HG02623 (cell line): Measurements from ENCODE around the gene ZNF577.

Source experiments
- ATAC-seq: cut with Tn5 transposase; IDR thresholded peaks from one replicate; pipeline ENCODE4 v1.9.1; 2021; ENCODE audit warnings: moderate library complexity; ENCODE audit not compliant: unreplicated experiment

The ZNF577 gene

DNA sequence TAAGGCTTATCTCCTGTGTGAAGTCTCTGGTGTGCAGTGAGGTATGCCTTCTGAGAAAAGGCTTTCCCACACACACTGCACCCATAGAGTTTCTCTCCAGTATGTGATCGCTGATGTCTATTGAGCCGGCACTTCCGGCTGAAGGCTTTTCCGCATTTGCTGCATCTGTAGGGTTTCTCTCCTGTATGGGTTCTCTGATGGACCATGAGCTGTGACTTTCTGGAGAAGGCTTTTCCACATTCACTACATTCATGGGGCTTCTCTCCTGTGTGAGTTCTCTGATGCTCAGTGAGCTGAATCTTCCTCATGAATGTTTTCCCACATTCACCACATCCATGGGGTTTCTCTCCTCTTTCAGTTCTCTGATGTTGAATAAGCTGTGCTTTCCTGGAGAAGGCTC is 14.7 kb downstream of the ZNF577 start:
- no peak for ATAC-seq

DNA sequence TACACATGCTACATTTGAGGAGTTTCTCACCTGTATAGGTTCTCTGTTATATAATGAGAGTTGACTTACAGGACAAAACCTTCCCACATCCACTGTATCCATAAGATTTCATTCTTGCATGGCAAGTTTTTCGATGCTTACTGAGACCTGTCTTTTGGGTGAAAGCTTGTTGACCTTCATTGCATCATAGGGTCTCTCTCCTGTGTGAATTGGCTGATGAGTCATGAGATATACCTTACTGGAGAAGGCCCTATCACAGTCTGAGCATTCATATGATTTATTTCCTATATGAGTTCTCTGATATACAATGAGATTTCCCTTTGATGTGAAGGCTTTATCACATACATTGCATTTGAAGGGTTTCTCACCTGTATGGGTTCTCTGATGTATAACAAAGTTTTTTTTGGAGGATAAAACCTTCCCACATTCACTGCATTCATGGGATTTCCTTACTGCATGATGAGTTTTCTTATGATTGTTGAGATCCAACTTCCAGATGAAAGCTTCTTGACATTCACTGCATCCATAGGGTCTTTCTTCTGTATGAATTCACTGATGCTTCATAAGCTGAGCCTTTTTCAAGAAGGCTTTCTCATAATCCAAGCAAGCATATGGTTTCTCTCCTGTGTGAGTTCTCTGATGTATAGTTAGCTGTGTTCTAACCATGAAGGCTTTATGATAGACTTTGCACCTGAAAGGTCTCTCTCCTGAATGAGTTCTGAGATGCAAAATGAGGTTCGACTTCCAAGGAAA is 25.7 kb downstream of the ZNF577 start:
- no peak for ATAC-seq

DNA sequence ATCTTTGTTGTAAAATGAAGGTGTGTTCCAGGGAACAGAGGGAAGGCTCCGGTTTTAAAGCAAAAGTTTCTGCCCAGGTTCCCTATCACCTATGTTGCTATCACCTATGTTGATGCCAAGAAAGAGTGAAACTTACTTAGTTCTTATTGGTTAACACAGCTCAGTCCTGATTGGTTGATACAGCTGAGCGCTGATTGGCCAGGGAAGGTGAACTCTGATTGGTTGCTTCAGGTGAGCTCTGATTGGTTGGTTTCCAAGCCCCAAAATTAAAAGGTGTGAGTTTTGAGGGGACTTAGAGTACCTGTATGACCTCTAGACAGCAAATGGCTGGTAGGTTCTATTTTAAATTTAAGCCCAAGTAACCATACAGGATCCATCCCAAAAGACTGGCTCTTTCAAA is 50.6 kb downstream of the ZNF577 start:
- ATAC-seq: no peak

DNA sequence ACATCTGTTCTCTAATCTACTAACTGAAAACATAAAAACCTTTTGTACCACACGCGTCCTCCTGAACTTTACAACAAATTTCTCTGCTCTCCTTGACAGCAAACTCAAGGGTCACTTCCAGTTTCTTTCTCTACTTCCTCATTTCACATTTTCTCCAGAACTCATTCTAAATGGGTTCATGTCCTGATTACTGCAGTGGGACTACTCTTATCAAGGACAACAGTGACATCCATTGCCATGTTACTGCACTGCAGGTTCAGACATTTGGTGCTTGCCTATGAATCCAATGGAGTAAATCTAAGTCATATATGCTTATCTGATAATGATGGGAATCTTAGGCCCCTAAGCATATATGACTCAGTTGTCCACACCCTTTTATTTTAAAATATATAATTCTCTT is 57.5 kb downstream of the ZNF577 start:
- no peak for ATAC-seq

DNA sequence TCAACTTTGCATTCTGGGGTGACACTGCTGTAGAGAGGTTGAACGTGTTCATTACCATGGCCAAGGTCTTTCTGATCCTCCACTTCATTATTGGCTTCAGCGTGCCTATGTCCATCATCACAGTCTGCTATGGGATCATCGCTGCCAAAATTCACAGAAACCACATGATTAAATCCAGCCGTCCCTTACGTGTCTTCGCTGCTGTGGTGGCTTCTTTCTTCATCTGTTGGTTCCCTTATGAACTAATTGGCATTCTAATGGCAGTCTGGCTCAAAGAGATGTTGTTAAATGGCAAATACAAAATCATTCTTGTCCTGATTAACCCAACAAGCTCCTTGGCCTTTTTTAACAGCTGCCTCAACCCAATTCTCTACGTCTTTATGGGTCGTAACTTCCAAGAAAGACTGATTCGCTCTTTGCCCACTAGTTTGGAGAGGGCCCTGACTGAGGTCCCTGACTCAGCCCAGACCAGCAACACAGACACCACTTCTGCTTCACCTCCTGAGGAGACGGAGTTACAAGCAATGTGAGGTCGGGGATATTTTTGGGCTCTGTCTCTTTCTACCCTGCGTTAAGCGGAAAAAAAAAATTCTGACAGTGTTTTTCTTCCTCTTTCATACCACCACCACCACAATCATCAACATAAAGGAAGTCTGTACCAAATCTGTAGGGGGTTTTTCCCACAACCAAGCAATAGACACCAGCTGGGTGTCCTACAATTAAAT is 63.3 kb downstream of the ZNF577 start:
- ATAC-seq: no peak

DNA sequence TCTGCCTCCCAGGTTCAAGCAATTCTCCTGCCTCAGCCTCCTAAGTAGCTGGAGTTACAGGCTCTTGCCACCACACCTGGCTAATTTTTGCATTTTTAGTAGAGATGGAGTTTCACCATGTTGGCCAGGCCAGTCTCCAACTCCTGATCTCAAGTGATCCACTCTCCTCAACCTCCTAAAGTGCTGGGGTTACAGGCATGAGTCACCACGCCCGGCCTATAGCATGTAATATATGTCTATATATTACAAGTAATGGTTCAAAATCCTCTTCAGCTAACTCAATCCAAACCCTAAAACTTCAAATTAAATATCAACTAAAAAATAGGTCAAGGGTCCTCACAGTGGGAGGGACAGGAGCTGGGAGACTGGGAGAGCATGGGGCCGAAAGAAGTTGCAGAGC is 64.8 kb downstream of the ZNF577 start:
- no peak for ATAC-seq

DNA sequence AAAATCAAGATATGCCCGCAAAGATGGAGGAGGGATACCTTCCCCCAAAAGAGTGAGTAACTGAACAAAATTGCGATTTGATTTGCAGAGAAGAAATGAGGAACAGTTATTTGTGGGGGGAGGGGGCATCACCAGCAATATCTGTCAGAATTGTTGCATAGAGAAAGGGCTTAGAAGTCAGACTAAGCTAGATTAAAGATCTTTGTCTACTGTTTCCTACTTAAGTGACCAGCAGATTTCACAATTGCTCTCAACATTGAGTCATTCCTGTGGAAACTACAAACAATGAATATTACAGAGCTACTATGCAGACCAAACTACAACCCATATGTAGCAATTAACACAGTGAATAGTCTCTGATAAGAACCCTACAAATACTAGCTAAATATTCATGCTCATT is 65.4 kb downstream of the ZNF577 start:
- ATAC-seq: no peak

DNA sequence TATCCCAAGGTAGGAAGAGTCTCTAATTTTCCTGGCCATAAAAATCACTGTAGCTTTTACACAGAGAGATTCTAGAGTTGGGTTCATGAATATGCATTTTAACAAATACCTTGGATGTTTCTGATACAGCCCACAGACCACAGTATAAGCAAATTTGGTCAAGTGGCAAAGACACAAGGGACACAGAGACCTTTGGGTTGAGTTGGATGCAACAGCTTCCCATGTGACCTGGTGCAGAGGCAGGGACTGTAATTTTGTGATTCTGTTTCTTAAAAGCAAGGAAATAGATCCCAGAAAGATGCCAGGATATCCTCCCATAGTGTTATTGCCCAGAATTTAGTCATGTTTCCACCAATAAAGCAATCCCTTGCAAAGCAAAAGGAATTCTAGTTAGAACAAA is 65.8 kb downstream of the ZNF577 start:
- no peak for ATAC-seq

DNA sequence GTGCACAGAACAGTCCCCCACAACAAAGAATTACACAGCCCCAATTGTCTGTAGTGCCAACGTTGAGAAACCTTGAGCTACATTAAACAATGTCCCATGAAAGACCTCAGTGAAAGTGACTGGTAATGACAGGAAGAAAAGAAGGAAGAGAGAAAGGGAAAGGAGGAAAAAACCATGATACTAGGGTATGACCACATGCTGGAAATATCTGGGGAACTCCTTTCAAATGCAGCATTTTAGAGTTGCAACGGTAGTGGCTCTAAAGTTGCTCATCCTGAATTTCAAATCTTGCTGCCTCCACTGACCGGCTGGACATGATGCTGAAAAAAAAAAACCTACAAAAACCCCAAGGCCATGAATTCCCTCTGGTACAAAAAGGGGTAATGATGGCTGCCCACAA is 66.3 kb downstream of the ZNF577 start:
- no peak for ATAC-seq
